GM21576 (cell line): ENCODE measurements around the gene PDE9A.

ENCODE experiments used
- ATAC-seq: cut with Tn5 transposase; IDR thresholded peaks from one replicate; pipeline ENCODE4 v1.9.1; 2021; ENCODE audit warnings: mild to moderate bottlenecking, moderate library complexity; ENCODE audit not compliant: unreplicated experiment

PDE9A gene

GRCh38 chr21:42641311-42642218, 11.9 kb upstream of the PDE9A start:
- ATAC-seq: no peak

- ATAC-seq: no peak
These were observed 11.1 kb upstream of the PDE9A start for GRCh38 chr21:42642219-42642745.

GRCh38 chr21:42644223-42645208, 8.9 kb upstream of the PDE9A start:
- no peak for ATAC-seq

GRCh38 chr21:42645211-42646075, 8.0 kb upstream of the PDE9A start:
- ATAC-seq: no peak

GRCh38 chr21:42646076-42646825, 7.2 kb upstream of the PDE9A start:
- no peak for ATAC-seq

- ATAC-seq: no peak
These were observed 6.6 kb upstream of the PDE9A start for GRCh38 chr21:42646836-42647235.

GRCh38 chr21:42648606-42649005, 4.8 kb upstream of the PDE9A start:
- no peak for ATAC-seq

GRCh38 chr21:42649122-42650032, 4.0 kb upstream of the PDE9A start:
- ATAC-seq: no peak

GRCh38 chr21:42650033-42650370, 3.4 kb upstream of the PDE9A start:
- no peak for ATAC-seq

GRCh38 chr21:42650441-42651421, 2.7 kb upstream of the PDE9A start:
- no peak for ATAC-seq

GRCh38 chr21:42651515-42652401, 1.7 kb upstream of the PDE9A start:
- ATAC-seq: no peak

GRCh38 chr21:42652527-42653230, 742 bp upstream of the PDE9A start:
- no peak for ATAC-seq

GRCh38 chr21:42654179-42654912, 925 bp downstream of the PDE9A start:
- no peak for ATAC-seq

- no peak for ATAC-seq
These were observed 1.7 kb downstream of the PDE9A start for GRCh38 chr21:42654913-42655795.
